GM12878 (cell line): ENCODE data around the gene AP1S3. TPM values are rescaled to one million over a fixed set of nuclear protein-coding genes. Genes with fewer than 3 reads are reported as not detected.

Experiments used
- ATAC-seq: fragments of 200-7000 bp; cut with Tn5 transposase; 3 replicates; pipeline ENCODE4 v1.9.1; 2020; ENCODE audit warnings: mild to moderate bottlenecking, moderate library complexity
- BruUV-seq: library from RNA; stranded (reverse); fragments of 400-500 nt; replicated peaks from 2 replicates; lab custom pipeline; 2021; lab: Mats Ljungman, UMichigan
- CTCF ChIA-PET: fragments of 300-600 bp; sonication (Branson Sonifier 250); formaldehyde crosslinking; extraction: SDS; loops from one replicate; lab custom pipeline; 2021; ENCODE audit warnings: inconsistent platforms; lab: Yijun Ruan, JAX
- POLR2A ChIA-PET: fragments of 350-600 bp; formaldehyde crosslinking; extraction: SDS; loops from one replicate; lab custom pipeline; 2021; ENCODE audit warnings: inconsistent platforms; lab: Charles Lee
- RAD21 ChIA-PET: fragments of 300-600 bp; sonication (Branson Sonifier 250); formaldehyde crosslinking; loops from one replicate; lab custom pipeline; 2023; ENCODE audit warnings: antibody characterized with exemption; ENCODE audit not compliant: unreplicated experiment; lab: Charles Lee
- SMC1A ChIA-PET: fragments of 300-600 bp; sonication (Branson Sonifier 250); formaldehyde crosslinking; loops from one replicate; lab custom pipeline; 2023; ENCODE audit not compliant: unreplicated experiment, uncharacterized antibody; lab: Charles Lee
- DNase-seq: peaks from one replicate; pipeline ENCODE4 v3.0.0-alpha.2; 2011; ENCODE audit warnings: low read depth, low spot score
- FAIRE-seq: peaks from 3 replicates; lab custom pipeline; 2011; peaks lifted over from hg19 to GRCh38; lab: Jason Lieb, UNC
- H2AFZ ChIP-seq: 2 replicates; pipeline ENCODE4 v1.6.0; 2011; ENCODE audit warnings: low read depth, low read length, control low read depth; ENCODE audit not compliant: control insufficient read depth
- H3K27ac ChIP-seq: 2 replicates; pipeline ENCODE4 v1.5.1; 2011; ENCODE audit warnings: control low read depth; ENCODE audit not compliant: control insufficient read depth, insufficient read depth
- H3K27me3 ChIP-seq, 2 experiments: replicated peaks in 1 of 2; 2 replicates each; pipeline versions ENCODE4 v1.6.0 to v1.6.1; 2011; ENCODE audit warnings: low read length in 1 of 2; ENCODE audit not compliant: control insufficient read depth in 2 of 2, insufficient read depth in 2 of 2
- H3K36me3 ChIP-seq, 2 experiments: 2 replicates each; pipeline ENCODE4 v1.5.1; 2011; ENCODE audit warnings: low read length in 1 of 2; ENCODE audit not compliant: control insufficient read depth in 2 of 2, insufficient read depth in 2 of 2
- H3K4me1 ChIP-seq: 2 replicates; pipeline ENCODE4 v1.6.1; 2011; ENCODE audit warnings: mild to moderate bottlenecking, low read length, moderate library complexity, mixed read lengths; ENCODE audit not compliant: control insufficient read depth, insufficient read depth
- H3K4me2 ChIP-seq: 2 replicates; pipeline ENCODE4 v1.6.0; 2011; ENCODE audit warnings: control low read depth; ENCODE audit not compliant: control insufficient read depth, insufficient read depth
- H3K4me3 ChIP-seq: fragments of 200-600 bp; sonication (generic); 2 replicates; pipeline ENCODE4 v1.5.1; 2016
- H3K79me2 ChIP-seq: 2 replicates; pipeline ENCODE4 v1.6.0; 2011; ENCODE audit warnings: low read length; ENCODE audit not compliant: control insufficient read depth, insufficient read depth
- H3K9ac ChIP-seq: 2 replicates; pipeline ENCODE4 v1.8.0; 2011; ENCODE audit warnings: low read length, control low read depth, mixed read lengths; ENCODE audit not compliant: control insufficient read depth, insufficient read depth
- H3K9me3 ChIP-seq: replicated peaks from 3 replicates; pipeline ENCODE4 v1.5.1; 2011; ENCODE audit warnings: mild to moderate bottlenecking, low read length; ENCODE audit not compliant: control insufficient read depth, insufficient read depth
- H4K20me1 ChIP-seq: 2 replicates; pipeline ENCODE4 v1.6.0; 2011; ENCODE audit not compliant: control insufficient read depth, insufficient read depth
- CBX5 ChIP-seq: sonication (generic); IDR thresholded peaks from 2 replicates; pipeline ENCODE4 v1.6.1; 2016; ENCODE audit warnings: low read depth, moderate library complexity, mild to moderate bottlenecking, inconsistent platforms
- CHD2 ChIP-seq: IDR thresholded peaks from 2 replicates; pipeline ENCODE4 v1.6.1; 2011; ENCODE audit warnings: low read depth, low read length, improper control_type of control experiment, borderline replicate concordance
- DPF2 ChIP-seq: fragments of 450-650 bp; IDR thresholded peaks from 2 replicates; pipeline ENCODE4 v1.6.1; 2017; ENCODE audit warnings: mild to moderate bottlenecking
- PAX8 ChIP-seq: fragments of 450-650 bp; IDR thresholded peaks from 2 replicates; pipeline ENCODE4 v1.6.1; 2017; ENCODE audit warnings: mild to moderate bottlenecking, moderate library complexity
- RAD21 ChIP-seq: IDR thresholded peaks from 2 replicates; pipeline ENCODE4 v1.6.1; 2011; ENCODE audit warnings: mild to moderate bottlenecking, low read depth, low read length, moderate library complexity; ENCODE audit not compliant: insufficient read depth
- RAD51 ChIP-seq: fragments of 450-650 bp; IDR thresholded peaks from 2 replicates; pipeline ENCODE4 v1.6.1; 2016; ENCODE audit warnings: moderate library complexity, mild to moderate bottlenecking, inconsistent platforms
- SP1 ChIP-seq: IDR thresholded peaks from one replicate; pipeline ENCODE4 v1.6.1; 2011; ENCODE audit warnings: low read depth, low read length
- YY1 ChIP-seq: IDR thresholded peaks from 2 replicates; pipeline ENCODE4 v1.6.1; 2011; ENCODE audit warnings: low read depth, mild to moderate bottlenecking, low read length
- ZBTB40 ChIP-seq: fragments of 450-650 bp; IDR thresholded peaks from 2 replicates; pipeline ENCODE4 v1.6.1; 2016; ENCODE audit warnings: mild to moderate bottlenecking, moderate library complexity, borderline replicate concordance
- WGBS: methylation state at CpG from one replicate; pipeline ENCODE4 v1.1.6; 2016; ENCODE audit warnings: low lambda C conversion rate; ENCODE audit not compliant: insufficient replicate concordance, insufficient coverage; ENCODE audit errors: missing lambda C conversion rate; 5-methylcytosine and 5-hydroxymethylcytosine counted together
- in situ Hi-C: fragments of 300-500 bp; cut with MboI; formaldehyde crosslinking; loops from 9 replicates; pipeline ENCODE4 v1.14.3; 2018; ENCODE audit warnings: mixed read lengths
- intact Hi-C: fragments of 100-400 bp; cut with micrococcal nuclease; formaldehyde crosslinking; loops from one replicate; pipeline ENCODE4 v1.14.2; 2022; ENCODE audit not compliant: unreplicated experiment
- polyA plus RNA-seq, 11 experiments: library from polyadenylated mRNA; depleted of rRNA in 4 of 11; unstranded in 6 of 11; stranded (reverse) in 5 of 11; fragments of >200 nt; fragmentation: Nextera tagmentation in 4 of 11; fragmentation: Illumina TruSeq in 1 of 11; extraction: Ambion mirVana in 4 of 11; extraction: Trizol in 1 of 11; gene quantifications; 1 replicate in 1 of 11; 2 replicates in 10 of 11; pipeline versions ENCODE4 v1.2.1 to v1.2.3, GENCODE V29; 2011 to 2016; ENCODE audit warnings: inconsistent platforms in 2 of 11, missing spikeins in 2 of 11, low read depth in 1 of 11
- total RNA-seq, 4 experiments: library from RNA; depleted of rRNA in 3 of 4; stranded (reverse); fragments of >200 nt in 3 of 4; fragmentation: Illumina TruSeq in 1 of 4; extraction: Trizol in 1 of 4; gene quantifications; 2 replicates each; pipeline versions ENCODE4 v1.2.1 to v1.2.3, GENCODE V29; 2013 to 2021
- TF ChIP-seq, protein P1 (sequence below): fragments of 450-650 bp; IDR thresholded peaks from 2 replicates; pipeline ENCODE4 v1.6.1; 2017; ENCODE audit warnings: mild to moderate bottlenecking, moderate library complexity
- TF ChIP-seq, protein P2 (sequence below): IDR thresholded peaks from 2 replicates; pipeline ENCODE4 v1.6.1; 2011; ENCODE audit warnings: borderline replicate concordance, low read depth, mild to moderate bottlenecking, moderate library complexity, mixed read lengths, low read length; ENCODE audit not compliant: insufficient read depth; ENCODE audit errors: extremely low read length

The AP1S3 gene
- total and polyA plus RNA-seq, 10 of the 15 experiments (the other 5 are each of a cell fraction or from before 2014, with no cell fraction given) = 2.6 to 14.3 (median 9.2) TPM

GRCh38 chr2:223789423-223789822, 48.0 kb downstream of the AP1S3 start:
- Histone ChIP-seq H2AFZ (no peak overlapping the region), H3K9me3 (no peaks in the 10 kb centered on the region), H3K4me1 (peaks cover 16% of the 10 kb centered on the region), H3K9ac (no peak overlapping the region), H3K27me3 (no peaks in the 10 kb centered on the region), H3K36me3 (no peaks in the 10 kb centered on the region), H3K4me3 (no peak overlapping the region), H4K20me1 (no peaks in the 10 kb centered on the region), H3K27ac (no peak overlapping the region), H3K4me2 (no peak overlapping the region), H3K79me2 (peaks cover 3% of the 10 kb centered on the region)
- CTCF ChIA-PET = no interaction called here
- DNase-seq = no peak
- POLR2A ChIA-PET = interaction anchor here (1.3 kb wide), 1 partner anchor 8 kb away, joined by 3 read pairs; no protein-coding TSS in a partner anchor
- no TSS peak for BruUV-seq
- no peak for FAIRE-seq
- intact Hi-C loops = no loop called here
- in situ Hi-C loops = no loop called here
- ATAC-seq = no peak
- RAD21 ChIA-PET = interaction anchor here (2.7 kb wide), 1 partner anchor 8 kb away, joined by 12 read pairs; no protein-coding TSS in a partner anchor
- WGBS = 100% methylated on average over 5 of the region's 6 CpGs
- TF ChIP-seq ZBTB40 = no peak
- no peak for TF ChIP-seq RAD51
- no peak for TF ChIP-seq CHD2
- TF ChIP-seq SP1 = no peak
- no peak for TF ChIP-seq CBX5
- no peak for TF ChIP-seq YY1
- TF ChIP-seq, protein P1, sequence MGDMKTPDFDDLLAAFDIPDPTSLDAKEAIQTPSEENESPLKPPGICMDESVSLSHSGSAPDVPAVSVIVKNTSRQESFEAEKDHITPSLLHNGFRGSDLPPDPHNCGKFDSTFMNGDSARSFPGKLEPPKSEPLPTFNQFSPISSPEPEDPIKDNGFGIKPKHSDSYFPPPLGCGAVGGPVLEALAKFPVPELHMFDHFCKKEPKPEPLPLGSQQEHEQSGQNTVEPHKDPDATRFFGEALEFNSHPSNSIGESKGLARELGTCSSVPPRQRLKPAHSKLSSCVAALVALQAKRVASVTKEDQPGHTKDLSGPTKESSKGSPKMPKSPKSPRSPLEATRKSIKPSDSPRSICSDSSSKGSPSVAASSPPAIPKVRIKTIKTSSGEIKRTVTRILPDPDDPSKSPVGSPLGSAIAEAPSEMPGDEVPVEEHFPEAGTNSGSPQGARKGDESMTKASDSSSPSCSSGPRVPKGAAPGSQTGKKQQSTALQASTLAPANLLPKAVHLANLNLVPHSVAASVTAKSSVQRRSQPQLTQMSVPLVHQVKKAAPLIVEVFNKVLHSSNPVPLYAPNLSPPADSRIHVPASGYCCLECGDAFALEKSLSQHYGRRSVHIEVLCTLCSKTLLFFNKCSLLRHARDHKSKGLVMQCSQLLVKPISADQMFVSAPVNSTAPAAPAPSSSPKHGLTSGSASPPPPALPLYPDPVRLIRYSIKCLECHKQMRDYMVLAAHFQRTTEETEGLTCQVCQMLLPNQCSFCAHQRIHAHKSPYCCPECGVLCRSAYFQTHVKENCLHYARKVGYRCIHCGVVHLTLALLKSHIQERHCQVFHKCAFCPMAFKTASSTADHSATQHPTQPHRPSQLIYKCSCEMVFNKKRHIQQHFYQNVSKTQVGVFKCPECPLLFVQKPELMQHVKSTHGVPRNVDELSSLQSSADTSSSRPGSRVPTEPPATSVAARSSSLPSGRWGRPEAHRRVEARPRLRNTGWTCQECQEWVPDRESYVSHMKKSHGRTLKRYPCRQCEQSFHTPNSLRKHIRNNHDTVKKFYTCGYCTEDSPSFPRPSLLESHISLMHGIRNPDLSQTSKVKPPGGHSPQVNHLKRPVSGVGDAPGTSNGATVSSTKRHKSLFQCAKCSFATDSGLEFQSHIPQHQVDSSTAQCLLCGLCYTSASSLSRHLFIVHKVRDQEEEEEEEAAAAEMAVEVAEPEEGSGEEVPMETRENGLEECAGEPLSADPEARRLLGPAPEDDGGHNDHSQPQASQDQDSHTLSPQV = no peak
- TF ChIP-seq PAX8 = no peak
- no peak for TF ChIP-seq DPF2
- TF ChIP-seq RAD21 = no peak
- TF ChIP-seq, protein P2, sequence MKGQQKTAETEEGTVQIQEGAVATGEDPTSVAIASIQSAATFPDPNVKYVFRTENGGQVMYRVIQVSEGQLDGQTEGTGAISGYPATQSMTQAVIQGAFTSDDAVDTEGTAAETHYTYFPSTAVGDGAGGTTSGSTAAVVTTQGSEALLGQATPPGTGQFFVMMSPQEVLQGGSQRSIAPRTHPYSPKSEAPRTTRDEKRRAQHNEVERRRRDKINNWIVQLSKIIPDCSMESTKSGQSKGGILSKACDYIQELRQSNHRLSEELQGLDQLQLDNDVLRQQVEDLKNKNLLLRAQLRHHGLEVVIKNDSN = no peak
- SMC1A ChIA-PET = interaction anchor here (1.8 kb wide), 1 partner anchor 8 kb away, joined by 7 read pairs; no protein-coding TSS in a partner anchor
